K562 (cell line): ENCODE results near the gene ITGAL. TPM values are rescaled to one million over a fixed set of nuclear protein-coding genes. Genes with fewer than 3 reads are reported as not detected.

Source experiments
- ATF7 ChIP-seq: fragments of 450-650 bp; IDR thresholded peaks from 2 replicates; pipeline ENCODE4 v1.7.1; 2014; ENCODE audit warnings: mild to moderate bottlenecking, moderate library complexity
- BCOR ChIP-seq: fragments of 450-650 bp; IDR thresholded peaks from 2 replicates; pipeline ENCODE4 v1.6.1; 2016
- CEBPG ChIP-seq, 3 experiments: fragments of 200-800 bp in 1 of 3; sonication (Bioruptor generic) in 1 of 3; sonication (generic) in 1 of 3; formaldehyde crosslinking in 1 of 3; IDR thresholded peaks in 2 of 3; conservative IDR thresholded peaks in 1 of 3; 2 replicates each; pipeline versions ENCODE4 v1.6.1 to v1.8.0; 2016 to 2022; ENCODE audit warnings: missing compliant biosample characterization in 2 of 3, missing genetic modification characterization in 2 of 3, mild to moderate bottlenecking in 1 of 3, missing genetic modification reagents in 1 of 3
- GABPB1 ChIP-seq: sonication (generic); formaldehyde crosslinking; IDR thresholded peaks from 2 replicates; pipeline ENCODE4 v1.8.0; 2022; ENCODE audit warnings: mild to moderate bottlenecking, missing genetic modification reagents
- HNRNPK ChIP-seq: fragments of 200-400 bp; formaldehyde crosslinking; IDR thresholded peaks from one replicate; pipeline ENCODE4 v1.6.1; 2018; ENCODE audit warnings: mild to moderate bottlenecking, low read depth, low read length; ENCODE audit not compliant: poor library complexity, severe bottlenecking
- MECOM ChIP-seq: fragments of 250-450 bp; sonication (Bioruptor Pico); IDR thresholded peaks from 2 replicates; pipeline ENCODE4 v1.8.0; 2022; ENCODE audit warnings: inconsistent platforms
- MTA3 ChIP-seq: fragments of 450-650 bp; formaldehyde crosslinking; IDR thresholded peaks from 2 replicates; pipeline ENCODE4 v1.6.1; 2017; ENCODE audit warnings: mild to moderate bottlenecking, borderline replicate concordance
- ZC3H4 ChIP-seq: sonication (generic); formaldehyde crosslinking; IDR thresholded peaks from 2 replicates; pipeline ENCODE4 v1.9.0; 2021; ENCODE audit warnings: missing genetic modification reagents, borderline replicate concordance
- ZNF764 ChIP-seq: fragments of 250-450 bp; sonication (Bioruptor Pico); IDR thresholded peaks from 2 replicates; pipeline ENCODE4 v1.4.0; 2020; ENCODE audit warnings: low read depth, mild to moderate bottlenecking, moderate library complexity
- polyA plus RNA-seq, 8 experiments: library from polyadenylated mRNA; depleted of rRNA in 4 of 8; stranded (reverse) in 5 of 8; unstranded in 3 of 8; fragments of >200 nt; fragmentation: Nextera tagmentation in 2 of 8; fragmentation: Illumina TruSeq in 1 of 8; extraction: Ambion mirVana in 2 of 8; extraction: Trizol in 1 of 8; gene quantifications; 2 replicates each; pipeline versions ENCODE4 v1.2.1 to v1.2.3, GENCODE V29; 2011 to 2014; ENCODE audit warnings: inconsistent platforms in 1 of 8, missing spikeins in 1 of 8
- total RNA-seq, 7 experiments: library from RNA; depleted of rRNA in 6 of 7; stranded (reverse); fragments of >200 nt in 6 of 7; fragmentation: Illumina TruSeq in 2 of 7; extraction: Trizol in 2 of 7; gene quantifications; 2 replicates each; pipeline versions ENCODE4 v1.2.1 to v1.2.3, GENCODE V29; 2011 to 2021; ENCODE audit warnings: low replicate concordance in 1 of 7
- TF ChIP-seq, protein P1 (sequence below): fragments of 450-650 bp; IDR thresholded peaks from 2 replicates; pipeline ENCODE4 v1.6.1; 2016
- TF ChIP-seq, protein P2 (sequence below): fragments of 450-650 bp; formaldehyde crosslinking; IDR thresholded peaks from 2 replicates; pipeline ENCODE4 v1.4.0; 2020; ENCODE audit warnings: mild to moderate bottlenecking
- TF ChIP-seq, protein P3 (sequence below), 3 experiments: fragments of 200-800 bp in 1 of 3; sonication (Bioruptor generic) in 1 of 3; sonication (generic) in 1 of 3; formaldehyde crosslinking in 1 of 3; IDR thresholded peaks; 2 replicates each; pipeline versions ENCODE4 v1.6.1 to v1.8.0; 2016 to 2022; ENCODE audit warnings: mild to moderate bottlenecking in 2 of 3, missing compliant biosample characterization in 2 of 3, missing genetic modification characterization in 2 of 3, missing genetic modification reagents in 1 of 3
- TF ChIP-seq, protein P4 (sequence below): sonication (generic); formaldehyde crosslinking; IDR thresholded peaks from 2 replicates; pipeline ENCODE4 v1.8.0; 2022; ENCODE audit warnings: mild to moderate bottlenecking, missing genetic modification reagents
- TF ChIP-seq, protein P5 (sequence below), 3 experiments: fragments of 200-800 bp in 1 of 3; fragments of 250-450 bp in 1 of 3; fragments of 450-650 bp in 1 of 3; sonication (Bioruptor Pico) in 1 of 3; sonication (Bioruptor generic) in 1 of 3; formaldehyde crosslinking in 1 of 3; IDR thresholded peaks; 2 replicates each; pipeline versions ENCODE4 v1.6.1 to v1.8.0; 2016 to 2022; ENCODE audit warnings: mild to moderate bottlenecking in 2 of 3, missing genetic modification characterization in 2 of 3, missing compliant biosample characterization in 1 of 3, moderate library complexity in 1 of 3
- TF ChIP-seq, protein P6 (sequence below): fragments of 250-450 bp; sonication (Bioruptor Pico); IDR thresholded peaks from 2 replicates; pipeline ENCODE4 v1.4.0; 2020; ENCODE audit warnings: mild to moderate bottlenecking, moderate library complexity

Gene ITGAL
- total and polyA plus RNA-seq, 9 of the 15 experiments (the other 6 are each of a cell fraction or from before 2014, with no cell fraction given): 0.01 to 0.53 TPM; not detected in 7

DNA sequence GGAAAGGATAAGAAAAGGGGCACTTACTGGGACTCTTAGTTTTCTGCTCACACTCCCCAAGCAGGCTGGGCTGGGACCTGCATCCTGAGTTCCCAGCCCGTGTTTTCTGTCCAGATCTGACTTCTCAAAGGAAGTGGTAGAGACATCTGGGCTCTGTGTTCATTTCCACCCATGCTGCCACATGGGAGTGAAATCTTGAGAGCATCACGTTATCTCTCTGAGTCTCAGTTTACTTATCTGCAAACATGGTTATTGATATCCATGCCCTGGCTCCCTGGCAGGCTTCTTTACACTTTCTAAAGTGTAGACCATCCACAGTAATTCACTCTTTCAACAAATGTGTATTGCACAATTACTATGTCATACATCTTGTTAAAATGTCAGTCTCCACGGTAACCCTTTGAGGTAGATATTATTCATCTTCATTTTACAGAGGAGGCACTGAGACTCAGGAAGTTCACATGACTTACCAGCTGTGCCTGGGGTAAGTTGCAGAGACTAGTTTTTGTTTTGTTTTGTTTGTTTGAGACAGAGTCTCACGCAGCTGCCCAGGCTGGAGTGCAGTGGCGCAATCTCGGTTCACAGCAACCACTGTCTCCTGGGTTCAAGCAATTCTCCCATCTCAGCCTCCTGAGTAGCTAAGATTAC lies 95.6 kb downstream of the ITGAL start (continued):
- TF ChIP-seq GABPB1 (CRISPR knock-in tag) (0 out of 2 replicates have a peak, but pooled peaks have one; percentile 23), MTA3 (no peak), BCOR (no peak), CEBPG (CRISPR knock-in tag; IDR thresholded peaks at IDR 0.05) (peak; percentile 67), CEBPG (tag; conservative IDR thresholded peaks at IDR 0.05 in 1 of 2, IDR thresholded peaks at IDR 0.05 in 1 of 2) (peak; percentile 94 to 96), ATF7 (no peak), HNRNPK (no peak), ZNF764 (CRISPR knock-in tag) (no peak), ZC3H4 (CRISPR knock-in tag) (no peak), MECOM (no peak)
- TF ChIP-seq, protein P1, sequence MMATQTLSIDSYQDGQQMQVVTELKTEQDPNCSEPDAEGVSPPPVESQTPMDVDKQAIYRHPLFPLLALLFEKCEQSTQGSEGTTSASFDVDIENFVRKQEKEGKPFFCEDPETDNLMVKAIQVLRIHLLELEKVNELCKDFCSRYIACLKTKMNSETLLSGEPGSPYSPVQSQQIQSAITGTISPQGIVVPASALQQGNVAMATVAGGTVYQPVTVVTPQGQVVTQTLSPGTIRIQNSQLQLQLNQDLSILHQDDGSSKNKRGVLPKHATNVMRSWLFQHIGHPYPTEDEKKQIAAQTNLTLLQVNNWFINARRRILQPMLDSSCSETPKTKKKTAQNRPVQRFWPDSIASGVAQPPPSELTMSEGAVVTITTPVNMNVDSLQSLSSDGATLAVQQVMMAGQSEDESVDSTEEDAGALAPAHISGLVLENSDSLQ: peak; percentile 83
- TF ChIP-seq, protein P2, sequence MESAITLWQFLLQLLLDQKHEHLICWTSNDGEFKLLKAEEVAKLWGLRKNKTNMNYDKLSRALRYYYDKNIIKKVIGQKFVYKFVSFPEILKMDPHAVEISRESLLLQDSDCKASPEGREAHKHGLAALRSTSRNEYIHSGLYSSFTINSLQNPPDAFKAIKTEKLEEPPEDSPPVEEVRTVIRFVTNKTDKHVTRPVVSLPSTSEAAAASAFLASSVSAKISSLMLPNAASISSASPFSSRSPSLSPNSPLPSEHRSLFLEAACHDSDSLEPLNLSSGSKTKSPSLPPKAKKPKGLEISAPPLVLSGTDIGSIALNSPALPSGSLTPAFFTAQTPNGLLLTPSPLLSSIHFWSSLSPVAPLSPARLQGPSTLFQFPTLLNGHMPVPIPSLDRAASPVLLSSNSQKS (CRISPR knock-in tag): no peak
- TF ChIP-seq, protein P3, sequence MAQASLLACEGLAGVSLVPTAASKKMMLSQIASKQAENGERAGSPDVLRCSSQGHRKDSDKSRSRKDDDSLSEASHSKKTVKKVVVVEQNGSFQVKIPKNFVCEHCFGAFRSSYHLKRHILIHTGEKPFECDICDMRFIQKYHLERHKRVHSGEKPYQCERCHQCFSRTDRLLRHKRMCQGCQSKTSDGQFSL (CRISPR knock-in tag; IDR thresholded peaks at IDR 0.05): no peak
- TF ChIP-seq, protein P3 (tag; IDR thresholded peaks at IDR 0.05): no peak
- TF ChIP-seq, protein P4, sequence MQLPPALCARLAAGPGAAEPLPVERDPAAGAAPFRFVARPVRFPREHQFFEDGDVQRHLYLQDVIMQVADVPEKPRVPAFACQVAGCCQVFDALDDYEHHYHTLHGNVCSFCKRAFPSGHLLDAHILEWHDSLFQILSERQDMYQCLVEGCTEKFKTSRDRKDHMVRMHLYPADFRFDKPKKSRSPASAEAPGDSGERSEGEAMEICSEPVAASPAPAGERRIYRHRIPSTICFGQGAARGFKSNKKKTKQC (CRISPR knock-in tag): no peak
- TF ChIP-seq, protein P5, sequence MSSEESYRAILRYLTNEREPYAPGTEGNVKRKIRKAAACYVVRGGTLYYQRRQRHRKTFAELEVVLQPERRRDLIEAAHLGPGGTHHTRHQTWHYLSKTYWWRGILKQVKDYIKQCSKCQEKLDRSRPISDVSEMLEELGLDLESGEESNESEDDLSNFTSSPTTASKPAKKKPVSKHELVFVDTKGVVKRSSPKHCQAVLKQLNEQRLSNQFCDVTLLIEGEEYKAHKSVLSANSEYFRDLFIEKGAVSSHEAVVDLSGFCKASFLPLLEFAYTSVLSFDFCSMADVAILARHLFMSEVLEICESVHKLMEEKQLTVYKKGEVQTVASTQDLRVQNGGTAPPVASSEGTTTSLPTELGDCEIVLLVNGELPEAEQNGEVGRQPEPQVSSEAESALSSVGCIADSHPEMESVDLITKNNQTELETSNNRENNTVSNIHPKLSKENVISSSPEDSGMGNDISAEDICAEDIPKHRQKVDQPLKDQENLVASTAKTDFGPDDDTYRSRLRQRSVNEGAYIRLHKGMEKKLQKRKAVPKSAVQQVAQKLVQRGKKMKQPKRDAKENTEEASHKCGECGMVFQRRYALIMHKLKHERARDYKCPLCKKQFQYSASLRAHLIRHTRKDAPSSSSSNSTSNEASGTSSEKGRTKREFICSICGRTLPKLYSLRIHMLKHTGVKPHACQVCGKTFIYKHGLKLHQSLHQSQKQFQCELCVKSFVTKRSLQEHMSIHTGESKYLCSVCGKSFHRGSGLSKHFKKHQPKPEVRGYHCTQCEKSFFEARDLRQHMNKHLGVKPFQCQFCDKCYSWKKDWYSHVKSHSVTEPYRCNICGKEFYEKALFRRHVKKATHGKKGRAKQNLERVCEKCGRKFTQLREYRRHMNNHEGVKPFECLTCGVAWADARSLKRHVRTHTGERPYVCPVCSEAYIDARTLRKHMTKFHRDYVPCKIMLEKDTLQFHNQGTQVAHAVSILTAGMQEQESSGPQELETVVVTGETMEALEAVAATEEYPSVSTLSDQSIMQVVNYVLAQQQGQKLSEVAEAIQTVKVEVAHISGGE (CRISPR knock-in tag; IDR thresholded peaks at IDR 0.05): no peak
- TF ChIP-seq, protein P6, sequence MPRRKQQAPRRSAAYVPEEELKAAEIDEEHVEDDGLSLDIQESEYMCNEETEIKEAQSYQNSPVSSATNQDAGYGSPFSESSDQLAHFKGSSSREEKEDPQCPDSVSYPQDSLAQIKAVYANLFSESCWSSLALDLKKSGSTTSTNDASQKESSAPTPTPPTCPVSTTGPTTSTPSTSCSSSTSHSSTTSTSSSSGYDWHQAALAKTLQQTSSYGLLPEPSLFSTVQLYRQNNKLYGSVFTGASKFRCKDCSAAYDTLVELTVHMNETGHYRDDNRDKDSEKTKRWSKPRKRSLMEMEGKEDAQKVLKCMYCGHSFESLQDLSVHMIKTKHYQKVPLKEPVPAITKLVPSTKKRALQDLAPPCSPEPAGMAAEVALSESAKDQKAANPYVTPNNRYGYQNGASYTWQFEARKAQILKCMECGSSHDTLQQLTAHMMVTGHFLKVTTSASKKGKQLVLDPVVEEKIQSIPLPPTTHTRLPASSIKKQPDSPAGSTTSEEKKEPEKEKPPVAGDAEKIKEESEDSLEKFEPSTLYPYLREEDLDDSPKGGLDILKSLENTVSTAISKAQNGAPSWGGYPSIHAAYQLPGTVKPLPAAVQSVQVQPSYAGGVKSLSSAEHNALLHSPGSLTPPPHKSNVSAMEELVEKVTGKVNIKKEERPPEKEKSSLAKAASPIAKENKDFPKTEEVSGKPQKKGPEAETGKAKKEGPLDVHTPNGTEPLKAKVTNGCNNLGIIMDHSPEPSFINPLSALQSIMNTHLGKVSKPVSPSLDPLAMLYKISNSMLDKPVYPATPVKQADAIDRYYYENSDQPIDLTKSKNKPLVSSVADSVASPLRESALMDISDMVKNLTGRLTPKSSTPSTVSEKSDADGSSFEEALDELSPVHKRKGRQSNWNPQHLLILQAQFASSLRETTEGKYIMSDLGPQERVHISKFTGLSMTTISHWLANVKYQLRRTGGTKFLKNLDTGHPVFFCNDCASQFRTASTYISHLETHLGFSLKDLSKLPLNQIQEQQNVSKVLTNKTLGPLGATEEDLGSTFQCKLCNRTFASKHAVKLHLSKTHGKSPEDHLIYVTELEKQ (CRISPR knock-in tag): no peak
